HG02943 (cell line): ENCODE results near the gene CST9L.
"Not testable (repeated sequence)": the region's sequence is repeated elsewhere in the genome, so short reads cannot be mapped to it uniquely, and the experiment has no call there.

ENCODE experiments used
- ATAC-seq: cut with Tn5 transposase; IDR thresholded peaks from one replicate; pipeline ENCODE4 v1.9.1; 2021; ENCODE audit warnings: mild to moderate bottlenecking, low read depth, moderate library complexity; ENCODE audit not compliant: unreplicated experiment

CST9L gene

DNA sequence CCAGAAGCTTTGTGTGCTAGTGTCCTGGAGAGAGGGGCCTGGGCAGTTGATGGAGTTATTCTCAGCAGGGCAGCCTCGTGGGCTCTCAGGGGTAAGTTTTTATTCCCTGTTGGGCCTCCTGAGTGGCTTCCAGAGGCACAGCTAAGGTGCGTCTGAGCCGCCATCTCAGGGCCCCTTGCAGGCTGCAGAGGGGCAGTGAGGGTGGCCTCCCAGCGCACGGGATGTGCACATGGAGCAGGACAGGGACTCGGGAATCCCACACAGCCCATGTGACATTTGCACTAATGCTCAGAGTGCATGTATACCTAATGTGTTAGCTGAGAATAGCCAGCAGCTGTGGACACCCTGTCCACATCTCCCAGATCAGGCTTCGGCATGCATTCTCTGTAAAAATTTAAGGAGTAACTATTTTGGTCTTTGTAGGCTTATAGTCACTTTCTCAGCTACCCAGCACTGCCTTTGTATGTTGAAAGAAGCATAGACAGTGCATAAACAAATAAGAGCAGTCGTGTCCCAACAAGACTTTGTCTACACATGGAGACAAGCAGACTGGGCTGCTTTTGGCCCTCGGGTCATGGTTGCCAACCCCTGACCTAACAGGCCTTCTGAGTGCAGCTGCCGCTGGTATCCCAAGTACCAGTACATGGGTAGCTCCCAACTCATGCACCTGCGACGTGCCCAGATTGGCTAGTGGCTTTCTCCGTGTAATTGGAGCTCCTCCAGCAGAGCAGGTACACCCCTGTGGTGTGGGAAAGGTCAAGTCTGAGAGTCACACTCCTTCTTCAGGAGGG is 18.6 kb upstream of the CST9L start:
- no peak for ATAC-seq

DNA sequence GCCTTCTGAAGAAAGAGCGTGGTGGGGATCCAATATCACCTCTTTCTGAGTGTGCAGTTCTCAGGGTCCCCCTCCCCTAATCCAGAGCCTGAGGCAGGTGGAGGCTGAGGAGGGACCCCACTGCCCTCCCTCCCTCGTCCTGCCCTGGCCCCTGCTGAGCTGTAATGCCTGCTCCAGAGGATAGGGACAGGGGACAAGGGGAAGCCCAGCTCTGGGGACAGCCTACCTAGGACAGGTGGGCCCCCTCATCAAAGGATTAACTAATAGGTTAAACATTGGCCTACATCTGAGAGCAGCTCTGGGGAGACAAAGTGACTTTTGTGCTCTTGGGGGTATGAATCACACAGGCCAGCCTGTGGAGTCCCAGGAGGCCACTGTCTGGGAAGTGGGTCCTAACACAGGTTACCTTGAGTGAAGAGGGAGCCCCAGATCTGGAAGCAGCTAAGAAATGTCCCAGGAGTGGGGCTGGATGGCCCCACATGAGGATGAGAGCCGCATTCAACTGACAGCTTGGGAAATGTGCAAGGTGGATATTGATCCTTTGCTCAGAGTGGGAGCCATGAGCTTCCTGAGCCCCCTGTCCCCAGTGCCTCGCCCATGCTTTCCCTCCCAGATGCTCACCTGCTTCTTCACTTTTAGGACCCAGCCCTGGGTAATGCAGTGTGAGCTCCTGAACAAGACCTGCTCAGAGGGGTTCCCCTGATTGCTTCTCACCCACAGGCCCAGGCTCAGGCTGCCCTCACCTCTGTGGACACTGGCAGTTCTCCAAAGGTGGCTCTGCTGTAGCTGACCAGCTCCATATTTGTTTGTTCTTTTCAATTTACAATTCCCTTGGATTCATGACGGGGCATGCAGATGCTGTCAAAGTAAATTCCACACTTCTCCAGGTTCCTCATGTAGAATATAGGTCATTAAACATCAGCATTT is 17.8 kb upstream of the CST9L start:
- ATAC-seq, result no peak

DNA sequence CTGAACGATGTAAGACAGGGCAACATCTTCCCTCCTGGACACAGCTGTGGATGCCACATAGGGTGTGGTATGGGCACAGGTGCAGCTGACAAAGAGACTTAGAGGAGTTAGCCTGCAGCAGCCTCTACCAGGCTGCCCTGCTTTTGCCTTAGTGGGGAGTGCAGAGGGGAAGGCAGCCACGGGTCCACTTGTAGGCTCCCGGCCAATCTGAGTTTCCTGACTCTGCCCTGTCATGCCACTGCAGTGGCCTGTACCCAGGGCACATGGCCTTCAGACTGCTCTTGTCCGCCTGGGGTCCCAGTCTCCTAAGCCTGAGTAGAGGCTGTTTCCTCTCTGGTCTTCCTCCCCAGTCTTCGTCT is 17.1 kb upstream of the CST9L start:
- no peak for ATAC-seq

DNA sequence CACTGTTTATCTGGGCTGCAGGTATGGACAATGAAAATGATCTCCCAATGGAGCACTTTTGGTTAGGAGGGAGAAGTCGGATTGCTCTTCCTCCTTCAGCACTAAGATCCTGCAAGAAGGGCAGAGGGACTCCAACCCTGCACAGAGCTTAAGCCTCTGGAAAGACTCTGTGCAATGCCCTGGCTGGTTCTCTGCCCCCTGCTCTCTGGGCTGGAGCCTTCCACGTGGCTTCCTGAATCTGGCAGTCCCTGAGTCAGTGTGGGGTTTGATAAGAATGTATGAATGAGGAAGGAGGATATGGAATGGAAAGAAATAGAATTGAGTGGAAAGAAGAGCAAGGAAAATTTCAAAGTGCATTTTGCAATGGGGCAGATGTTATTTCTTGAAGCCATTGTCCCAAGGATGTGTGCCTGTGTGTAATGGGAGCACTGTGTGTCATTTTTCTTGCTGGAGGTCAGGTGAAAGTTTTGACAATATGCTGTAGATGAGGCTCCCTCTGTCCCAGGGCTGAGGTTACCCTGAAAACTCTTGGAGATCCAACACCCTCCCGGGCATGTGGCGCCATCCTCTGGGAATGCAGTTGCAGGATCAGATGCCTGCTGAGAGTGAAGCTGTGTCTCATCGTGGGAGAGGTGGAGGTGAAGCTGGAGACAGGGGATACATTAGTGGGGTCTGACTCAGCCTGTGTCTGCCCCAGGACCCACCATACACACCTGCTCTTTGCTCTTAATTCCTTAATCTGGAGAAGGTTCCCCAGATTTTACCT is 16.3 kb upstream of the CST9L start:
- no peak for ATAC-seq

DNA sequence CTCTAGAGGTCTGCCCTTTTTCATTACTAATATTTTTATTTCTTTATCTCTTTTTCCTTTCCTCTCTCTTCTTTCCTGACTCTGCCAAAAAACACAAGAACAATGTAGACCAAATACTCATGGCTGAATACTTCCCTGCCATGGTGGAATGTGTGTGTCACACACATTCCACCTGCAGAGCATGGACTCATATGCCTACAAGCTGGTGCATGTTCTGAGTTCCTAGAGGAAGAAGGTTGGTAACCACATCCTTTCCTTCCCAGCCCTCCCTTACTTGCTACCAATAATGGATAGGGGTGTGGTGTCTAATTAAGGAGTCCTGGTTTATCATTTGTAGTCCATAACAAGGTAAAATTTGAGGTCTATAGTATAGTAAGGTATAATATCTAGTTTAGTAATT is 15.2 kb upstream of the CST9L start:
- no peak for ATAC-seq

DNA sequence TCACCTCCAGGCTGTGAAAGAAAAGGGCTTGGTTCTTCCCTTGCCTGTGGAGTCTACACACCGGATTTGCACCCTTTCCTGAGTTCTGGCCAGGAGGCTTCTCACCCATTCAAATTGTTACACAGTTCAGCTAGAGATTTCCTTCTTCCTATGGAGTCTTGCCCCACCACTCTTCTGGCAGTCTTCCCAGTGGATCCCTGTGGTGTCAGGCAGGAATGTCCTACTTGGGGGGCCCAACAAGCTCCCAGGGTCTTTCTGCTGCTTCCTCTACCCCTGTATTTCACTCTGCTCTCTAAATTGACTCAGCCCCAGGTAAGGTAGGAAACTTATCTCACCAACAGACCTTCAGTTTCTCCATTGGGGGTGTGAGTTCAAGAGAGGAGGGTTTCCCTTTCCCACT is 14.0 kb upstream of the CST9L start:
- ATAC-seq, result no peak

DNA sequence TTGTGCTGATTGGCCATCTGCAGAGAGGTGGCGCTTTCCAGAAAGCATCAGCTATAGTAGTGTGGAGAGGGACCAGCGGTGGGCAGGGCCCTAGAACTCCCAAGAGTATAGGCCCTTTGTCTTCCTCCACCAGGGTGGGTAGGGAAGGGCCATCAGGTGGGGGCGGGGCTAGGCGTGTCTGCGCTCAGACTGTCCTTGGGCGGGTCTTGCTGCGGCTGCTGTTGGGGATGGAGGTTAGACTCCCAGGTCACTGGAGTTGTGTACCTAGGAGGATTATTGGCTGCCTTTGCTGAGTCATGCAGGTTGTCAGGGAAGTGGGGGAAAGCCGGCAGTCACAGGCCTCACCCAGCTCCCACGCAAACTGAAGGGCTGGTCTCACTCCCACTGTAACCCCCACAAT is 13.5 kb upstream of the CST9L start:
- ATAC-seq, result not testable (repeated sequence)

DNA sequence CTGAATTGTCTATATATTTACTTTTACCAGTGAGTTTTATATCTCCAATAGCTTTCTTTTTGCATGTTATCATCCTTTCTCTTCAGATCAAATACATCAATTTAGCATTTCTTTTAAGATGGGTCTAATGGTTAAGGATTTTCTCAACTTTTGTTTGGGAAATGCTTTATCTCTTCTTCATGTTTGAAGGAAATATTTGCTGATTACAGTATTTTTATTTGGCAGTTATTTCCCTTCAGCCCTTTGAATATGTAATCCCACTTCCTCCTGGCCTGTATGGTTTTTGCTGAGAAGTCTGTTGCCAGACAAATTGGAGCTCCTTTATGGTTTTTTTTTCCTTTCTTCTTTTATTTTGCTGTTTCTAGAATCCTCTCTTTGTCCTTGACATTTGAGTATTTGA is 6.7 kb upstream of the CST9L start:
- ATAC-seq, result no peak

DNA sequence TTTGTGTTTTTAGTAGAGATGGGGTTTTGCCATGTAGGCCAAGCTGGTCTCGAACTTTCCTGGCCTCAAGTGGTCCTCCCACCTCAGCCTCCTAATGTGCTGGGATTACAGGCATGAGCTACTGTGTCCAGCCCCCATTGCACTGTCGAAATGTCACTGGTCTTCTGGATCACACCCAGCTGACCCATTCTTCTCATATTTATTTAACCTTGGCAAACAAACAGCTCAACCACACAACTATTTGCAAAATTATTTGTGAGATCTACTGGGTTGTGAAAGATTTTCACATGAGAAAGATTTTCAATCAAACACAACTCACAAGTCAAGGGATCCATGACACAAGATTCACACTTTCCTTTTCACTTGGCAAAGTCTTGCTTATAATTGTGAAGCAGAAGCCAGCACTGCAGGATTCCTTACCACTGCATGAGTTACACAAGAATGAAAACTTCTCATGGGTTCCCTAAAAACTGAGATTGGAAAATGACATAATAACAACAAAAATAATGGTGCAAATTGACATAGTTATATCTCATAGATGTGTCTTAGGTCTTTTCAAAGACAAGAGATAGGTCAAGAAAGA is 2.0 kb upstream of the CST9L start:
- ATAC-seq, result no peak

DNA sequence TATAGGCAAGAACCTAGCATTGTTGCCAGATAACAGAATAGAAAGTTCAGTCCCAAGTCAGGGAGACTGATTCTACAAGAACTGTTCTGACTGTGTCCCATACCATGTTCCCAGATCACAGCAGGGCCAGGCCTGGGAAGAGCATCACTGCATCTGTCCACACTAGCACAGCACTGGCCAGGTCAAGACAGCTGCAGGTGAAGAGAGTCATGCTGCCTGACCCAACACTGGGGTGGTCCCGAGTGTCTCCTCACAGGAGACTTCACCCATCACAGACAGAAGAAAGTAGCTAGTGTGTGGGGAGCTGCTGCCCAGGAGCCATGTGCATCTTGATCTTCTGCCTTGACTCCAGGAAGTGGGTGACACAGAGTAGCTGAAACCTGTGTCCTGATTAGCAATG is 1.3 kb upstream of the CST9L start:
- no peak for ATAC-seq

DNA sequence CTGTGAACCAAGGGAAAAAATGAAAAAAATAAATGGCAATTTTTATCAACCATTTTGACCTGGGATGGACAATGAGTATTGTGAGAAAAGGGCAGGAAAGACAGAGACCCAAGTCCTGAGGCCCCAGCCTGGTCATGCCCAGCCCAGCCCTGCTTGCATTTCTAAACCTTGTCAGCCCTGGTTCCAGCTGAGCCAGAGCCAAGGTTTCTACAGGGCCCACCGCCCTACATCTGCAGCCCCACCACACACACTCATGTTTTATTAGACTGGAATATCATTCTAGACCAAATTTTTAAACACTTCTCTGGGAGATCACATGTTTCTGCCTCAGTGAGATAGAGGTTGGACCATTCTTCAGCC is 667 bp upstream of the CST9L start:
- no peak for ATAC-seq

DNA sequence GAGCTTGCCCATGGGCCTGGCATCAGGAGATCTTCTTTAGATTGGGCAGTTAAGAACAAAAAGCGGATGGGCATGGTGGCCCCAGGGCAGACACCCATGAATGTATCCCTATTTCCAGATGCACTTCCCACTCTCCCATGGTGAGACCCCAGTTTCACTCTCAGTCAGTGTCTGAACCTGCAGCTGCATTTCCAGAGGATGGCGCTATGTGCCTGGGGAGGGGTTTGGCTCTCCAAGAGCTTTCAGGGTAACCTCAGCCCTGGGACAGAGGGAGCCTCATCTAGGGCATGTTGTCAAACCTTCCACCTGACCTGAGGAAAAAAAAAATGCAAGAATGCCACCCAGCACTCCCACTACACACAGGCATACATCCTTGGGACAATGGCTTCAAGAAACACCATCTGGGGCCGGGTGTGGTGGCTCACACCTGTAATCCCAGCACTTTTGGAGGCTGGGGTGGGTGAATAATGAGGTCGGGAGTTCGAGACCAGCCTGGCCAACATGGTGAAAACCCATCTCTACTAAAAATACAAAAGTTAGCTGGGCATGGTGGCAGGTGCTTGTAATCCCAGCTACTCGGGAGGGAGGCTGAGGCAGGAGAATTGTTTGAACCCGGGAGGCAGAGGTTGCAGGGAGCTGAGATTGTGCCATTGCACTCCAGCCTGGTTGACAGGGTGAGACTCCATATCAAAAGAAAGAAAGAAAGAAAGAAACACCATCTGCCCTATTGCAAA is 1.9 kb downstream of the CST9L start:
- ATAC-seq, result no peak

DNA sequence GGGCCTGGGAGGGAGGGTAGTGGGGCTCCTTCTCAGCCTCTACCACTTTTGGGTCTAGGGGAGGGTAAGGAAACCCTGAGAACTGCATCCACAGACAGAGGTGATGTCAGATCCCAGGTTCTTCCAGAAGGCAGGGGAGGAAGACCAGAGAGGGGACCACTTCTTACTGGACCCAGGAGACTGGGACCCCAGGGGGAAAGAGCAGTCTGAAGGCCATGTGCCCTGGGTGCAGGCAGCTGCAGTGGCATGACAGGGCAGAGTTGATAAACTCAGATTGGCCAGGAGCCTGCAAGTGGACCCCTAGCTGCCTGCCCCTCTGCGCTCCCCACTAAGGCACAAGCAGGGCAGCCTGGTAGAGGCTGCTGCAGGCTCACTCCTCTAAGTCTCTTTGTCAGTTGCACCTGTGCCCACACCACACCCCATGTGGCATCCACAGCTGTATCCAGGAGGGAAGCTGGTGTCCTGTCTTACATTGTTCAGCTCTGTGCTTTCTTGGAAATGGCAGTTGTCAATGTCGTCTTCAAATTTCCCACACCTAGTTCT is 2.7 kb downstream of the CST9L start:
- ATAC-seq, result no peak

DNA sequence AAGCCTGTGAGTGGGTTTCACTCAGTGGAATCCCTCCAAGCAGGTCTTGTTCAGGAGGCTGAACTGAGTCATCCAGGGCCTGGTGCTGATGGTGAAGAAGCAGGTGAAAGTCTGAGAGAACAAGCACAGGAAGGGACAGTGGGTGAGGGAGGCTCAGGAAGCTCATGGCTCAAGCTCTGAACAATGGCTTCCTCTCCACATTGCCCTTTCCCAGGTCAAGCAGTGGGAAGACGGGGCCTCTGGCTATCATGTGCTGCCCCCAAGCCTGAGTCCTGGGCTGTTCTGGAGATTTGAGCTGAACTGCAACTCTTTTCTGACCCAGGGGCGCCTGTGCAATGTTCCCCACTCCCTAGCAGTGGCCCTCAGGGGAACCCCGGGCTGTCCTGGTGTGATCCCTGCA is 3.4 kb downstream of the CST9L start:
- no peak for ATAC-seq

DNA sequence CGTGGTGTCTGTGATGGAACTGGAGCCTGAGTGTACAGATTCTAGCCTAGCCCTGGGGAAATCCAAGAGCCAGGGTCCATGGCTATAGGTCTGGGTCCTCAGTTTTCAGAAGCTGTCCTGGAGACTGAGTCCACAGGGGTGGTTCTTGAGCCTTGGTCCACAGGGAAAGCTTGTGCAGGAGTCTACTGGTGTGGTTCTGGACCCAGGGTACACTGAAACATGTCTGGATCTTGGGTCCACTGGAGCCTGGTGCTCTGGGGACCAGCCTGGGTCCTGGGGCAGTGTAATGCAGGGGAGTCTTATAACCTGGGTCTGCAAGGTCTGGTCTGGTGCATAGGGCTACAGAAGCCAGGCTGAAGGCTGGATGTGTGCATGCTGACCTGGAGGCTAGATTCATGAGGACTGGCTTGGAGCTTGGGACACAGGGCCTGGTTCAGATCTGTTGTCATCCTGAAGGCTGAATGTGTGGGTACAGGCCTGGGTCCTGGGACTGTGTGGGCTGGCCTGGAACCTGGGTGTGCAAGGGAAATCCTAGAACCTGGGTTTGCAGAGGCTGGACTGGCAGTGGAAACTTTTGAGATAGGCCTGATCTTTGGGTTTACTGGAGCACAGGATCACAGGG is 5.5 kb downstream of the CST9L start:
- no peak for ATAC-seq

DNA sequence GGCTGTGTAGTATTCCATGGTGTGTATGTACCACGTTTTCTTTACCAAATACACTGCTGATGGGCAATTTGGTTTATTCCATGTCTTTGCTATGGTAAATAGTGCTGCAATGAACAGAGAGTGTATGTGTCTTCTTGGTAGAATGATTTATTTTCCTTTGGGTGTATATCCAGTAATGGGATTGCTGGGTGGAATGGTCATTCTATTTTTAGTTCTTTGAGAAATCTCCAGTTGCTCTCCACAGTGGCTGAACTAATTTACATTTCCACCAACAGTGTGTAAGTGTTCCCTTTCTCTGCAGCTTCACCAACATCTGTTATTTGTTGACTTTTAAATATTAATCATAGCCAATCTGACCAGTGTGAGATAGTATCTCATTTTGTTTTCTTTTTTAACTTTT is 13.9 kb downstream of the CST9L start:
- no peak for ATAC-seq

DNA sequence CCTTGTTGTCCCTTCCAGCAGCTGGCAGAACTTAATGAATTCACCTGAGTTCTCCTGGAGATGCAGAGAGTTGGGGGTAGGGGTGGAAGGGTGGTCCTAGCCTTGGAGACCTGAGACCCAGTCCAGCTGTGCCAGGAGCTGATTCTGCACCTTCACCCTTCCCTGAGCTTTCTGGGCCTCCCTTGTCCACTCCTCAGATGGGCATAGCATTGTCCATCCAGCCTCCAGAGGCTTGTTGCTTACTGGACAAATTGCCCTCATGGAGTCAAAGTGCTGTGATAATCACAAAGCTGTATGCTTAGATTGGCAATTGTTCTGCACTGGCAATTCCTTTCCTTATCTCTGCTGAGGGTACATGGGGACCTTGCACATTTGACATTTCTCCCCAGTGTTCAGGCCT is 16.5 kb downstream of the CST9L start:
- no peak for ATAC-seq

DNA sequence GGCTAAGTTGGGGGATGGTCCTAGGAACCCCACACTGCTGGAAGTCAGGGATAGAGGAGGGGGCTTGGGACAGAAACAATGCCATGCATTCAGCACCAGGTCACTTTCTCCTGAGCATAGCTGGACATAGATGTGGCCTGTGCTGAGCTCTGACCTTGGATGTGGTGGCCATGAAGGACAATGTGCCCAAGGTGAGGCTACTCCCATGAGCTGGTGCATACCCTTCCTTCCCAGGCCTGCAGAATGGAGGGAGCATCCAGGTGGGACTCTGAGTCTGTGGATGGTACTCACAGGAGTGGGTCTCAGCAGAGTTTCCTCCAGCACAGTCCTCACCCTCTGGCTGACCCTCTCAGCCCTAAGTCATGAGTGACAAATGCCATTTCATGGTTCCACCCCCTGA is 16.9 kb downstream of the CST9L start:
- ATAC-seq, result no peak

DNA sequence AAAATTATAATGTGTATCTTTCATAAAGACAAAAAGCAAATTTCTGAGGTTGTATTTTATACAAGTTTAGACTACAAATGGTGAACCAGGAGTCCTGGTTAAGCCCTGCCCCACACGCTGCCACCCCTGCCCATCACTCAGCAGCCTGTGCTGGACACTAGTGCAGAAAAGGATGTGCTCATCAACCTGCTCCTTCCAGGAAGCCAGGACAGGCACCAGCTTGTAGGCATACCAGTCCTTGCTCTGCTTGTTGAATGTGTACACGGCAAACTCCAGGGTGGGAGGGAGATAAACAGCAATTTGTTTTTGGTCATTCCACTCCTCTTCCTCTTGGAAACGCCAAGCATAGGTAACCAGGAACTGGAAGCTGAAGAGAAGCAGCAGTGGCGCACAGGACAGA is 18.1 kb downstream of the CST9L start:
- ATAC-seq, result no peak

DNA sequence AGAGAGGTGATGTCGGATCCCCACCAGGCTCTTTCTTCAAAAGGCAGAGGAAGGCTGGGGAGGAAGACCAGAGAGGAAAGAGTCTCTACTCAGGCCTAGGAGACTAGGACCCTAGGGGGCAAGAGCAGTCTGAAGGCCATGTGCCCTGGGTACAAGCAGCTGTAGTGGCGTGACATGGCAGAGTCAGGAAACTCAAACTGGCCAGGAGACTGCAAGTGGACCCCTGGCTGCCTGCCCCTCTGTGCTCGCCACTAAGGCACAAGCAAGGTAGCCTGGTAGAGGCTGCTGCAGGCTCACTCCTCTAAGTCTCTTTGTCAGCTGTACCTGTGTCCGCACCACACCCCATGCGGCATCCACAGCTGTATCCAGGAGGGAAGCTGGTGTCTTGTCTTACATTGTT is 19.9 kb downstream of the CST9L start:
- no peak for ATAC-seq
